Liver (tissue), 3 donors: ENCODE data around the gene SUGP2.

Source experiments
- GABPA ChIP-seq, 2 donors: IDR thresholded peaks in 1 of 2; conservative IDR thresholded peaks in 1 of 2; 2 replicates each; pipeline ENCODE4 v1.6.1; 2016; ENCODE audit warnings: antibody characterized with exemption in 2 of 2, mild to moderate bottlenecking in 1 of 2, moderate library complexity in 1 of 2
- RXRA ChIP-seq, 2 donors: IDR thresholded peaks; 2 replicates each; pipeline ENCODE4 v1.6.1; 2017 to 2018; ENCODE audit warnings: antibody characterized with exemption in 2 of 2, mild to moderate bottlenecking in 1 of 2
- TAF1 ChIP-seq: conservative IDR thresholded peaks from 2 replicates; pipeline ENCODE4 v1.6.1; 2016; ENCODE audit warnings: antibody characterized with exemption, mild to moderate bottlenecking
- YY1 ChIP-seq: IDR thresholded peaks from 2 replicates; pipeline ENCODE4 v1.6.1; 2016; ENCODE audit warnings: antibody characterized with exemption, mild to moderate bottlenecking
- TF ChIP-seq, protein P1 (sequence below): fragments of 150-350 bp; IDR thresholded peaks from 2 replicates; pipeline ENCODE4 v1.5.1; 2017; ENCODE audit warnings: improper control_type of control experiment, low read depth, low read length; ENCODE audit not compliant: missing input control
- TF ChIP-seq, protein P2 (sequence below): IDR thresholded peaks from 2 replicates; pipeline ENCODE4 v1.6.1; 2016; ENCODE audit warnings: antibody characterized with exemption, mild to moderate bottlenecking
- donor health status: healthy.
- donor health status: healthy.

DNA sequence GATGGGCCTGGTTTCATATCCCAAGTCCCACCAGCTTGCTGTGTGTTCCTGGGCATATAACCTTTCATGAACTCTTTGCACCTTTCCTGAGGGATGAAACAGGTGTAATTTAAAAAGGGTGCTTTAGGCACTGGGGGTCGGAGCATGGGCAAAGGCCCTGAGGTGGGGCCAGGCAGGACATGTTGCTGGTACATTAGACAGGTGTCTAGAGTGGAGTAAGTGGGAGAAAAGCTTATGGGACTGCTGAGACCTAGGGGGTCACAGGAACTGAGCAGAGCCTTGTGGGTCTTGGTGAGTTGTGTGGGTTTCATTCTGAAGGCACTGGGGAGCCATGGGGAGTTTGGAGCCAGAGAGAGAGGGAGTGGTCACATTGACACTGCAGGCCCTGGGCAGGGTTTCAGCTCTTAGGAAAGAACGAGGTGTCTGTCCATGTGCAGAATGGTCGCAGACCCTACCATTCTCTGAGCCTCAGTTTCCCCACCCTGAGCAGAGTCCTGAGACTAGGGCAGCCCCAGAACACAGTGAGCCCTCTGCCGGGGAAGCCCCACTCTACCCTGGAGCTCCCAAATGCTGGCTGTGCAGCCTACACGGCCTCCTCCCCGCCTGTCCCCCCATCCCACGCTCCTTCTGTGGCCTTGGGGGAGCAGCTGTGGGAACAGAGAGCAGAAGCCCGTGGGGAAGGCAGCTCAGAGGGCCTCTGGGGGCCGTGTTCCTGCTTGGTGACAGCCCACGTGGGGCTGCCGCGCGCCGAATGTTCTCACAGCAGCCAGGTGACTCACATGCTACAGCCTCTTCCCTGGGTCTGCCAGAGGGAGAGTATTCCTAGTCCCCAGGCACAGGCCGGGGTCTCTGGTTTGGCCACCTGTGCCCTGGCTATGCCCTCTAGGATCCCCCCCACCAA lies 85.0 kb downstream of the SUGP2 start:
- TF ChIP-seq, protein P1, sequence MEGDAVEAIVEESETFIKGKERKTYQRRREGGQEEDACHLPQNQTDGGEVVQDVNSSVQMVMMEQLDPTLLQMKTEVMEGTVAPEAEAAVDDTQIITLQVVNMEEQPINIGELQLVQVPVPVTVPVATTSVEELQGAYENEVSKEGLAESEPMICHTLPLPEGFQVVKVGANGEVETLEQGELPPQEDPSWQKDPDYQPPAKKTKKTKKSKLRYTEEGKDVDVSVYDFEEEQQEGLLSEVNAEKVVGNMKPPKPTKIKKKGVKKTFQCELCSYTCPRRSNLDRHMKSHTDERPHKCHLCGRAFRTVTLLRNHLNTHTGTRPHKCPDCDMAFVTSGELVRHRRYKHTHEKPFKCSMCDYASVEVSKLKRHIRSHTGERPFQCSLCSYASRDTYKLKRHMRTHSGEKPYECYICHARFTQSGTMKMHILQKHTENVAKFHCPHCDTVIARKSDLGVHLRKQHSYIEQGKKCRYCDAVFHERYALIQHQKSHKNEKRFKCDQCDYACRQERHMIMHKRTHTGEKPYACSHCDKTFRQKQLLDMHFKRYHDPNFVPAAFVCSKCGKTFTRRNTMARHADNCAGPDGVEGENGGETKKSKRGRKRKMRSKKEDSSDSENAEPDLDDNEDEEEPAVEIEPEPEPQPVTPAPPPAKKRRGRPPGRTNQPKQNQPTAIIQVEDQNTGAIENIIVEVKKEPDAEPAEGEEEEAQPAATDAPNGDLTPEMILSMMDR: no peak
- no peak for TF ChIP-seq RXRA (IDR thresholded peaks at IDR 0.05)
- TF ChIP-seq, protein P2, sequence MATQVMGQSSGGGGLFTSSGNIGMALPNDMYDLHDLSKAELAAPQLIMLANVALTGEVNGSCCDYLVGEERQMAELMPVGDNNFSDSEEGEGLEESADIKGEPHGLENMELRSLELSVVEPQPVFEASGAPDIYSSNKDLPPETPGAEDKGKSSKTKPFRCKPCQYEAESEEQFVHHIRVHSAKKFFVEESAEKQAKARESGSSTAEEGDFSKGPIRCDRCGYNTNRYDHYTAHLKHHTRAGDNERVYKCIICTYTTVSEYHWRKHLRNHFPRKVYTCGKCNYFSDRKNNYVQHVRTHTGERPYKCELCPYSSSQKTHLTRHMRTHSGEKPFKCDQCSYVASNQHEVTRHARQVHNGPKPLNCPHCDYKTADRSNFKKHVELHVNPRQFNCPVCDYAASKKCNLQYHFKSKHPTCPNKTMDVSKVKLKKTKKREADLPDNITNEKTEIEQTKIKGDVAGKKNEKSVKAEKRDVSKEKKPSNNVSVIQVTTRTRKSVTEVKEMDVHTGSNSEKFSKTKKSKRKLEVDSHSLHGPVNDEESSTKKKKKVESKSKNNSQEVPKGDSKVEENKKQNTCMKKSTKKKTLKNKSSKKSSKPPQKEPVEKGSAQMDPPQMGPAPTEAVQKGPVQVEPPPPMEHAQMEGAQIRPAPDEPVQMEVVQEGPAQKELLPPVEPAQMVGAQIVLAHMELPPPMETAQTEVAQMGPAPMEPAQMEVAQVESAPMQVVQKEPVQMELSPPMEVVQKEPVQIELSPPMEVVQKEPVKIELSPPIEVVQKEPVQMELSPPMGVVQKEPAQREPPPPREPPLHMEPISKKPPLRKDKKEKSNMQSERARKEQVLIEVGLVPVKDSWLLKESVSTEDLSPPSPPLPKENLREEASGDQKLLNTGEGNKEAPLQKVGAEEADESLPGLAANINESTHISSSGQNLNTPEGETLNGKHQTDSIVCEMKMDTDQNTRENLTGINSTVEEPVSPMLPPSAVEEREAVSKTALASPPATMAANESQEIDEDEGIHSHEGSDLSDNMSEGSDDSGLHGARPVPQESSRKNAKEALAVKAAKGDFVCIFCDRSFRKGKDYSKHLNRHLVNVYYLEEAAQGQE: no peak
- TF ChIP-seq TAF1: no peak
- TF ChIP-seq GABPA (IDR thresholded peaks at IDR 0.05 in 1 of 2, conservative IDR thresholded peaks at IDR 0.05 in 1 of 2): no peak
- no peak for TF ChIP-seq YY1
